ENCODE data around the gene HMX1. TPM values are rescaled to one million over a fixed set of nuclear protein-coding genes. Genes with fewer than 3 reads are reported as not detected.

Gene HMX1
- total RNA-seq (2022; extraction: Qiagen RNA extraction) = 0.07 to 0.19 TPM (median 0.09 TPM) in 5 replicates

DNA sequence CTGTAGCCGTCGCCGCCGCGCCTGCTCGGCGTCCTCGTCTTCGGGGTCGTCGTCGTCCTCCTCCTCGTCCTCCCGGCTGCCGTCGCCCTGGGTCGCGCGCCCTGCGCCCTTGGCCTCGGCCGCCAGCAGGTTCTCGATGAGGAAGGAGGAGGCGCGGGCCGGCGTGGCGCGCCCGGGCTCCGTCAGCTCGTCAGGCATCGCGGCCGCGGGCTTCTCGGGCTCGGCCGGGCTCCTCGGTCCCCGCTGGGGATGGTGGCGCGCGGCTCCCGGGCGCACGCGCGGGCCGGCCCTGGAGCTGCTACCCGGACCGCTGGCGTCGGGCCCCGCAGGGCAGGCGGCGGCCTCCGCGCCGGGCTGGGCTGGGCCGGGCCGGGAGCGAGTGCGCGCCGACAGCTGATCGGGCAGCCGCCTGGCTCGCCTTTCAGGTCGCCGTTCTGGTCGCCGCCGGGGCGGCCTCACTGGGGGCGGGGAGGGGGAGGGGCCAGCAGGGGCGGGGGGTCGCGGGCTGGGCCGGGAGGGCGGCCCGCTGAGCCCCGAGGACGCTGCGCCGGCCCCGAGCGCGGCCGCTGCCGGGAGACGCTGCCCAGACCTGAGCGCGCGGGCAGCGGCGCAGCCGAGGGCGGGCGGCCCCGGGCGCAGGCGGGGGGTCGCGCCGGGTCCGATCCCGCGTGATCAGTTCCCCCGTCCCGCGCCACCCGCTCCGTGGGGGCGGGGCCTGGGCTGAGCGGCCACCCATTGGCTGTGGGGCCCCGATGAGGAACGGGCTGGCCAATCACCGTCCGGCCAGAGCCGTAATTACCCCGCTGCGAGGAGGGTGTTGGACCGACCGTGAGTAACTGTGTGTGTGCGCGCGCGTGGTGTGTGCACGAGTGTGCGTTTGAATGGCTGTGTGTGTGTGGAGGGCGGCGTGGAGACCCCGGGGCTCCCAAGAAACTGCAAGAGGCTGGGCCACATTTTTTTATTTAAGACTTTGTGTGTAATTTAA, at the start of gene HMX1:
TSS of gene HMX1 (minus strand) at position 423 of the 985 bp plus-strand sequence. CDS start at position 198, 225 bp downstream.

Measured in A549 treated with Mapracorat at 1 μM for 4 hours (cell line).